ENCODE measurements around the gene MRPL18. TPM values are rescaled to one million over a fixed set of nuclear protein-coding genes. Genes with fewer than 3 reads are reported as not detected.

MRPL18 gene
- total and polyA plus RNA-seq, 3 experiments from 2014 or later = 101 to 130 (median 129) TPM

DNA sequence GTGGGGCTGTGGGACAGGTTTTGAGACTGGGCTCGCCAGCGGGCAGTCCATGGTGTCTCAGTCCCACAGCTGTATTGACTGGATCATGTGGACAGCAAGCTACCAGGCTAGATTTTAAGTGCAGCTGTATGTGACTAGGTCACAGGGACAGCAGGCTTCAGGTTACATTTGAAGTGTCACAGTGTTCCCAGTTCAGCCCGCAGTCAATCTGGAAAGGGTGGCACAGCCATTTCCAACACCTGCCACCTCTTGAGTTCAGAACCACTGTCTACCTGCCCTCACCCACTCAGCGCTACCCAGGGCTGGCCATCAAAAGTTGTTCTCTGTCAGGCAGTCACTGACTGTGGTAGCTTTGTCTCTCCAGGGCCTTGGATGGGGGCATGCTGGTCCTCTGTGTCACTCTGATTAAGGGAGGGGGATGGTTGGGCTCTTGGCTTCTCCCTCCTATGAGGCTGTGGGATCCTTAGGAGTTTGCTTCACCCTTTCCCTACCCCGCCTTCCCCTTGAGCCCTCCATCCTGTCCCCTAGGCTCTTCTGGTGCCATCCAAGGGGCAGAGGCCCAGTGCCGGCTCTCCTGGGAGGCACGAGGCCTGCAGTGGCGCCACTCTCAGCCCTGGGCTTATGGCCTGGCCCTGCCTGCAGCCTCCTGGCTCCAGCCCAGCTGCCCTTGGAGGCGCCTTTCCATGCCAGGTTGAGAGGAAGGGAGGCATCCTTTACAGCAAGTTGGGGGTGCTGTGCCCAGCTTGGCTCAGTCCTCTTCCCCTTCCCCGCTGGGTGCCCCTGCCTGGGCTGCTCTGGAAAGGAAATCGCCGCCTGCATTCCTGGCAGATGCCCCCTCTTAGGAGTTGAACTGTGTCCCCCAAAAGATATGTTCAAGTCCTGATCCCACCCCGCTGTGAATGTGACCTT is 54.7 kb downstream of the MRPL18 start:
- Histone ChIP-seq H3K4me3 (ENCODE audit: low read length) (no peak overlapping the region), H3K27ac (ENCODE audit: low read depth, low read length) (no peak overlapping the region), H3K36me3 (ENCODE audit: insufficient read depth, low read length) (no peaks in the 10 kb centered on the region), H3K4me1 (ENCODE audit: insufficient read depth, low read length) (no peaks in the 10 kb centered on the region), H3K9me3 (ENCODE audit: low read length) (no peaks in the 10 kb centered on the region), H3K27me3 (ENCODE audit: insufficient read depth, low read length, poor library complexity, severe bottlenecking) (no peaks in the 10 kb centered on the region)
- H3K4me3 Mint-ChIP-seq = no peak overlapping the region
- H3K9me3 Mint-ChIP-seq = peaks cover 0 to 8% (median 4%) of the 10 kb centered on the region in 5 donors
- peaks cover 0 to 1% (median 0%) of the 10 kb centered on the region in 3 donors for H3K36me3 Mint-ChIP-seq
- H3K27me3 Mint-ChIP-seq = peaks cover 1 to 14% of the 10 kb centered on the region in 2 donors
- H3K4me1 Mint-ChIP-seq = no peaks in the 10 kb centered on the region
- ChIA-PET CTCF (interaction anchor here (1.6 kb wide), 1 partner anchor 55 kb away, joined by 3 read pairs; the partner anchor contains the start of gene TCP1), POLR2A (no interaction called here)
- no peak for DNase-seq
- no peak overlapping the region for H3K27ac Mint-ChIP-seq

Other genes with a start within 250 kb of the MRPL18 start
- gene SOD2, start 97.2 kb upstream of the MRPL18 start, total RNA-seq = 10 to 100 TPM; 82.9 to 86.6 TPM
- 85.0 TPM for gene SOD2, start 97.2 kb upstream of the MRPL18 start, polyA plus RNA-seq
- 100 to 1,000 TPM in 1 of 2 experiments, 10 to 100 TPM in 1; 95.1 to 103 TPM for gene WTAP, start 63.0 kb upstream of the MRPL18 start, total RNA-seq
- 149 TPM for gene WTAP, start 63.0 kb upstream of the MRPL18 start, polyA plus RNA-seq
- gene ACAT2, start 28.4 kb upstream of the MRPL18 start, total RNA-seq = 10 to 100 TPM; 68.8 to 69.7 TPM
- gene ACAT2, start 28.4 kb upstream of the MRPL18 start, polyA plus RNA-seq = 33.3 TPM
- gene TCP1, start 865 bp upstream of the MRPL18 start, total RNA-seq = 100 to 1,000 TPM; 589 to 617 TPM
- 98.2 TPM for gene TCP1, start 865 bp upstream of the MRPL18 start, polyA plus RNA-seq
- under 1 TPM; 0.39 to 0.80 TPM for gene PNLDC1, start 9.8 kb downstream of the MRPL18 start, total RNA-seq
- not detected for gene PNLDC1, start 9.8 kb downstream of the MRPL18 start, polyA plus RNA-seq
- not detected for gene MAS1, start 100.5 kb downstream of the MRPL18 start, total RNA-seq
- gene MAS1, start 100.5 kb downstream of the MRPL18 start, polyA plus RNA-seq = not detected
- 10 to 100 TPM; 91.4 to 93.7 TPM for gene IGF2R, start 178.6 kb downstream of the MRPL18 start, total RNA-seq
- gene IGF2R, start 178.6 kb downstream of the MRPL18 start, polyA plus RNA-seq = 27.5 TPM

Data from CD8-positive, alpha-beta memory T cell (primary cell).